Measurements from ENCODE around the gene ECEL1. TPM values are rescaled to one million over a fixed set of nuclear protein-coding genes. Genes with fewer than 3 reads are reported as not detected.

Gene ECEL1
- total RNA-seq, 1 donor from 2014 or later: not detected

DNA sequence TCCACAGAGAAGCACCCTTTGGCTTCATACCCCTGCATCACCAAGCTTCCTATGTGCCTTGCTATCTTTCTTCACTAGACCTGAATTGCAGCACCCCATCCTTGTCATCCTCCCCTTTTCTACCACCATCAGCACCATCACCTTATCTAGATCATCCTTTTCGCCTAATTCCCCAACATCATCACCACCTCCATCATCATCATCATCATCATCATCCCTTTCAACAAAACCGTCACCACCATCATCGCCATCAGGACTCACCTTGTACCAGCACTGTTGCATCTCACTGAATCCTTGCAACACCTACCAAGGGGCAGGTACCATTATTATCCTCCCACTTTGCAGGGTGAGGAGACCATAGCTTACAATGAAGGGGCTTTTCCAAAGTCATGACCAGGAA, 10.8 kb upstream of the ECEL1 start:
- no peak for FAIRE-seq
- H3K27me3 ChIP-seq (ENCODE audit: control insufficient read depth, insufficient read depth, low read length): peaks cover 15% of the 10 kb centered on the region
- no peak overlapping the region for H3K4me3 ChIP-seq (ENCODE audit: low read depth, low read length)
- no peaks in the 10 kb centered on the region for H3K36me3 ChIP-seq (ENCODE audit: control insufficient read depth, insufficient read depth, low read length)
- DNase-seq (ENCODE audit: low read depth): no peak
- TF ChIP-seq CTCF (IDR thresholded peaks at IDR 0.05; ENCODE audit: insufficient read depth, low read length, severe bottlenecking): no peak

DNA sequence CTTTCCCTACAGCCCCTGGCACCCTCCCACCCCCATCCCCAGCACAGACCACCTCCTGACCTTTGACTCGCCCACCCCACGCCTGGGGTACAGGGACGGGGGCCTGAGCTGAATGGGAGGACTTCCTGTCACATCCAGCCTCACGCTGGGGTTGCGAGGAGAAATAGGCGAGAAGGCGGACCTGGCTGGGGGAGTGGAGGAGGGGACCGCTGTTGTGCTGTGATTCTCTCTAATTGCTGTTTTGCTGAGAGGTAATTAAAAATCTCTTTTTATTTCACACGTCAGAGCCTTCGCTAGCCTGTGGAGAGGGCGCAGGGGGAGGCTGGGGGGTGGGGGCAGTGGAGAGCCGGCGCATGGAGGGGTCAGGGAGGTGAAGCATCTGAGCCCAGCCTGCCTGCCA, 9.7 kb upstream of the ECEL1 start:
- Histone ChIP-seq H3K4me3 (ENCODE audit: low read depth, low read length) (no peak overlapping the region), H3K27me3 (ENCODE audit: control insufficient read depth, insufficient read depth, low read length) (peaks cover 8% of the 10 kb centered on the region), H3K36me3 (ENCODE audit: control insufficient read depth, insufficient read depth, low read length) (no peaks in the 10 kb centered on the region)
- DNase-seq (ENCODE audit: low read depth) (no peak), FAIRE-seq (no peak)
- TF ChIP-seq CTCF (IDR thresholded peaks at IDR 0.05; ENCODE audit: insufficient read depth, low read length, severe bottlenecking): no peak

GRCh38 chr2:232496501-232497270, 9.1 kb upstream of the ECEL1 start:
- H3K27me3 ChIP-seq (ENCODE audit: control insufficient read depth, insufficient read depth, low read length): peaks cover 6% of the 10 kb centered on the region

GRCh38 chr2:232495292-232495691, 7.7 kb upstream of the ECEL1 start:
- Histone ChIP-seq H3K36me3 (ENCODE audit: control insufficient read depth, insufficient read depth, low read length) (no peaks in the 10 kb centered on the region), H3K27me3 (ENCODE audit: control insufficient read depth, insufficient read depth, low read length) (peaks cover 1% of the 10 kb centered on the region), H3K4me3 (ENCODE audit: low read depth, low read length) (no peak overlapping the region)
- DNase-seq (ENCODE audit: low read depth) (no peak), FAIRE-seq (no peak)
- TF ChIP-seq CTCF (IDR thresholded peaks at IDR 0.05; ENCODE audit: insufficient read depth, low read length, severe bottlenecking): no peak

More at GRCh38 chr2:232496501-232497270, 9.1 kb upstream of the ECEL1 start:
- Histone ChIP-seq H3K4me3 (ENCODE audit: low read depth, low read length) (no peak overlapping the region), H3K36me3 (ENCODE audit: control insufficient read depth, insufficient read depth, low read length) (no peaks in the 10 kb centered on the region)
- no peak for TF ChIP-seq CTCF (IDR thresholded peaks at IDR 0.05; ENCODE audit: insufficient read depth, low read length, severe bottlenecking)
- no peak for DNase-seq (ENCODE audit: low read depth)
- FAIRE-seq: no peak

DNA sequence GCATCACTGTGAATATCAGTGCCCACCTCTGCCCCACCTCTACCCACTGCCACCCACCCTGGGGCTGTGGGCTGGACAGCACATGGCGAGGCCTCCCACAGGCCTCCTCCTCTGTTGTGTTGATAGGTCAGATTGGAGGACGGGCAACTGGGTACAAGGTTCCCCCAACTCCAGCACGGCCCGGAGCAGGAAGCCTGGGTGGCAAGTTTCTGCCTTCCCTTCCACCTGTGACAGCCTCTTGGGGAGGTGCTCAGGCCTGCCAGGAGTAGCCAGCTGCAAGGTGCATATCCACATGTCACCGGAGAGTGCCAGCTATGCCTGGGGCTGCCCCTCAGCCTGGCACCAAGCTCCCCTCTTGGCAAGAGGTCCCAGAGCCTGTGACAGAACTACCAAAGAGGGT, 6.9 kb upstream of the ECEL1 start:
- Histone ChIP-seq H3K27me3 (ENCODE audit: control insufficient read depth, insufficient read depth, low read length) (peaks cover 1% of the 10 kb centered on the region), H3K4me3 (ENCODE audit: low read depth, low read length) (no peak overlapping the region), H3K36me3 (ENCODE audit: control insufficient read depth, insufficient read depth, low read length) (no peaks in the 10 kb centered on the region)
- TF ChIP-seq CTCF (IDR thresholded peaks at IDR 0.05; ENCODE audit: insufficient read depth, low read length, severe bottlenecking): no peak
- DNase-seq (ENCODE audit: low read depth): no peak
- no peak for FAIRE-seq

Data from bronchial epithelial cell (primary cell).